Measurements from ENCODE around the gene RAB11FIP4.
"Not testable (repeated sequence)": the region's sequence is repeated elsewhere in the genome, so short reads cannot be mapped to it uniquely, and the experiment has no call there.

RAB11FIP4 gene

GRCh38 chr17:31374503-31374902, 17.0 kb upstream of the RAB11FIP4 start:
- Histone ChIP-seq H3K27me3 (ENCODE audit: insufficient read depth, poor library complexity, severe bottlenecking) (no peaks in the 10 kb centered on the region), H3K27ac (replicated peaks) (peak overlapping the region; percentile 69), H3K4me3 (replicated peaks; ENCODE audit: insufficient read depth, low read length) (no peak overlapping the region)
- no peak for DNase-seq (ENCODE audit: low read depth in 1 of 2, low spot score in 1 of 2)
- TF ChIP-seq, protein P1, sequence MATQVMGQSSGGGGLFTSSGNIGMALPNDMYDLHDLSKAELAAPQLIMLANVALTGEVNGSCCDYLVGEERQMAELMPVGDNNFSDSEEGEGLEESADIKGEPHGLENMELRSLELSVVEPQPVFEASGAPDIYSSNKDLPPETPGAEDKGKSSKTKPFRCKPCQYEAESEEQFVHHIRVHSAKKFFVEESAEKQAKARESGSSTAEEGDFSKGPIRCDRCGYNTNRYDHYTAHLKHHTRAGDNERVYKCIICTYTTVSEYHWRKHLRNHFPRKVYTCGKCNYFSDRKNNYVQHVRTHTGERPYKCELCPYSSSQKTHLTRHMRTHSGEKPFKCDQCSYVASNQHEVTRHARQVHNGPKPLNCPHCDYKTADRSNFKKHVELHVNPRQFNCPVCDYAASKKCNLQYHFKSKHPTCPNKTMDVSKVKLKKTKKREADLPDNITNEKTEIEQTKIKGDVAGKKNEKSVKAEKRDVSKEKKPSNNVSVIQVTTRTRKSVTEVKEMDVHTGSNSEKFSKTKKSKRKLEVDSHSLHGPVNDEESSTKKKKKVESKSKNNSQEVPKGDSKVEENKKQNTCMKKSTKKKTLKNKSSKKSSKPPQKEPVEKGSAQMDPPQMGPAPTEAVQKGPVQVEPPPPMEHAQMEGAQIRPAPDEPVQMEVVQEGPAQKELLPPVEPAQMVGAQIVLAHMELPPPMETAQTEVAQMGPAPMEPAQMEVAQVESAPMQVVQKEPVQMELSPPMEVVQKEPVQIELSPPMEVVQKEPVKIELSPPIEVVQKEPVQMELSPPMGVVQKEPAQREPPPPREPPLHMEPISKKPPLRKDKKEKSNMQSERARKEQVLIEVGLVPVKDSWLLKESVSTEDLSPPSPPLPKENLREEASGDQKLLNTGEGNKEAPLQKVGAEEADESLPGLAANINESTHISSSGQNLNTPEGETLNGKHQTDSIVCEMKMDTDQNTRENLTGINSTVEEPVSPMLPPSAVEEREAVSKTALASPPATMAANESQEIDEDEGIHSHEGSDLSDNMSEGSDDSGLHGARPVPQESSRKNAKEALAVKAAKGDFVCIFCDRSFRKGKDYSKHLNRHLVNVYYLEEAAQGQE (IDR thresholded peaks at IDR 0.05; ENCODE audit: insufficient replicate concordance, low read depth): no peak
- TF ChIP-seq GABPA (IDR thresholded peaks at IDR 0.05; ENCODE audit: low read depth) (no peak), POLR2AphosphoS5 (IDR thresholded peaks at IDR 0.05; ENCODE audit: low read depth) (no peak), SPI1 (IDR thresholded peaks at IDR 0.05; ENCODE audit: borderline replicate concordance, low read depth) (no peak)

DNA sequence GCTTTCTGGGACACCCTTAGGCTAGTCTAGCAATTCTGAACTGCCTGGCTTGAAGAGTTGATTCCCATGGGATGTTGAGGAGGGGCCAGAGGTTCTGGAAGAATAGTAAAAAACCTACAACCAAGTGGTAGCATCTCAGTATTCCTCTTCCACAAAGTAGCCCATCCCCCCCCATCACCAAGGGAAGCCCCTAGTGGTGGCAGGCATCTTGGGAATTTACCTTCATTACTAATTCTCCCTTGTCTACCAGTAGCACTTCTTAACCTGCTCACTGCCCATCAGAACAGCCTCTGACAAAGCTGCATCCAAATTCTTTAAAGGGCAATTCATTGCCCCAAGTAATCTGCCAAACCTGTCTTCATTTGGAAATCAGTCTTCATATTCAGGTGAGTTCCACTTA, 12.8 kb upstream of the RAB11FIP4 start:
- Histone ChIP-seq H3K27ac (replicated peaks) (no peak overlapping the region), H3K4me3 (replicated peaks; ENCODE audit: insufficient read depth, low read length) (no peak overlapping the region), H3K27me3 (ENCODE audit: insufficient read depth, poor library complexity, severe bottlenecking) (no peaks in the 10 kb centered on the region)
- no peak for DNase-seq (ENCODE audit: low read depth in 1 of 2, low spot score in 1 of 2)
- TF ChIP-seq POLR2AphosphoS5 (IDR thresholded peaks at IDR 0.05; ENCODE audit: low read depth): no peak
- TF ChIP-seq GABPA (IDR thresholded peaks at IDR 0.05; ENCODE audit: low read depth): no peak
- TF ChIP-seq, protein P1 (IDR thresholded peaks at IDR 0.05; ENCODE audit: insufficient replicate concordance, low read depth): no peak
- no peak for TF ChIP-seq SPI1 (IDR thresholded peaks at IDR 0.05; ENCODE audit: borderline replicate concordance, low read depth)

DNA sequence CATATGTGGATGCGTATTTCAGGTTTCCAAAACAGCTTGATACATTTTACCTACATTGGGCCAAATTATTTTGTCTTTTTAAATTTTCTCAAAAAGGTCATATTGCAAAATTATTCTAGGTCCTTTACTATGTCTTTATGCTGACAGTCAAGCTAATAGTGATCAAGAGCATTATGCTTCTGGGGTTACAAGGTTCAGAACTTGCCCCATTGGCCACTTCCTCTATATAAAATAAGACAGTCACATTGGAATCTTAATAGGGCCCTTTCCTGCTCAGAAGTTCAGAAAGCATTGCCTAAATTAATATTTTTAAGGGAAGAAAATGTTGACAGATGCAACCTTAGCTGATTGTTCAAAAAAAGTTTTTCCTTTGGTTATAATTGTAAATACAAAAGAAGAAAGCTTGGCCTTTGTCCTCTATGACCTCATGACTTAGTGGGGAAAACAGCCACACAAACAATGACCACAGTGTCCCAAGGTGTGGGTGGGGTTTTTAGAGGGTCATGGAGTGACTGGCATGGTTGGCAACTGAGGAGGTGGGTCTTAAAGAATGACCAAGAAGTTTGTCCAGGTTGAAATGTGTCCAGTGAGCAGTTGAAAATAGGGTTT, 11.8 kb upstream of the RAB11FIP4 start:
- DNase-seq (ENCODE audit: low read depth in 1 of 2, low spot score in 1 of 2): no peak
- H3K27ac ChIP-seq (replicated peaks): no peak overlapping the region
- H3K27me3 ChIP-seq (ENCODE audit: insufficient read depth, poor library complexity, severe bottlenecking): no peaks in the 10 kb centered on the region
- H3K4me3 ChIP-seq (replicated peaks; ENCODE audit: insufficient read depth, low read length): no peak overlapping the region
- 0 out of 2 replicates have a peak, but pooled peaks have one; percentile 7 for TF ChIP-seq SPI1 (IDR thresholded peaks at IDR 0.05; ENCODE audit: borderline replicate concordance, low read depth)
- TF ChIP-seq, protein P2, sequence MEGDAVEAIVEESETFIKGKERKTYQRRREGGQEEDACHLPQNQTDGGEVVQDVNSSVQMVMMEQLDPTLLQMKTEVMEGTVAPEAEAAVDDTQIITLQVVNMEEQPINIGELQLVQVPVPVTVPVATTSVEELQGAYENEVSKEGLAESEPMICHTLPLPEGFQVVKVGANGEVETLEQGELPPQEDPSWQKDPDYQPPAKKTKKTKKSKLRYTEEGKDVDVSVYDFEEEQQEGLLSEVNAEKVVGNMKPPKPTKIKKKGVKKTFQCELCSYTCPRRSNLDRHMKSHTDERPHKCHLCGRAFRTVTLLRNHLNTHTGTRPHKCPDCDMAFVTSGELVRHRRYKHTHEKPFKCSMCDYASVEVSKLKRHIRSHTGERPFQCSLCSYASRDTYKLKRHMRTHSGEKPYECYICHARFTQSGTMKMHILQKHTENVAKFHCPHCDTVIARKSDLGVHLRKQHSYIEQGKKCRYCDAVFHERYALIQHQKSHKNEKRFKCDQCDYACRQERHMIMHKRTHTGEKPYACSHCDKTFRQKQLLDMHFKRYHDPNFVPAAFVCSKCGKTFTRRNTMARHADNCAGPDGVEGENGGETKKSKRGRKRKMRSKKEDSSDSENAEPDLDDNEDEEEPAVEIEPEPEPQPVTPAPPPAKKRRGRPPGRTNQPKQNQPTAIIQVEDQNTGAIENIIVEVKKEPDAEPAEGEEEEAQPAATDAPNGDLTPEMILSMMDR (IDR thresholded peaks at IDR 0.05; ENCODE audit: insufficient read depth, low read length): no peak

GRCh38 chr17:31381165-31381668, 10.3 kb upstream of the RAB11FIP4 start:
- DNase-seq (ENCODE audit: low read depth in 1 of 2, low spot score in 1 of 2): no peak
- TF ChIP-seq SPI1 (IDR thresholded peaks at IDR 0.05; ENCODE audit: borderline replicate concordance, low read depth) (no peak), GABPA (IDR thresholded peaks at IDR 0.05; ENCODE audit: low read depth) (no peak), POLR2AphosphoS5 (IDR thresholded peaks at IDR 0.05; ENCODE audit: low read depth) (no peak)
- TF ChIP-seq, protein P1 (IDR thresholded peaks at IDR 0.05; ENCODE audit: insufficient replicate concordance, low read depth): no peak
- TF ChIP-seq, protein P2 (IDR thresholded peaks at IDR 0.05; ENCODE audit: insufficient read depth, low read length): no peak
- H3K27ac ChIP-seq (replicated peaks): no peak overlapping the region
- H3K27me3 ChIP-seq (ENCODE audit: insufficient read depth, poor library complexity, severe bottlenecking): no peaks in the 10 kb centered on the region
- H3K4me3 ChIP-seq (replicated peaks; ENCODE audit: insufficient read depth, low read length): no peak overlapping the region

DNA sequence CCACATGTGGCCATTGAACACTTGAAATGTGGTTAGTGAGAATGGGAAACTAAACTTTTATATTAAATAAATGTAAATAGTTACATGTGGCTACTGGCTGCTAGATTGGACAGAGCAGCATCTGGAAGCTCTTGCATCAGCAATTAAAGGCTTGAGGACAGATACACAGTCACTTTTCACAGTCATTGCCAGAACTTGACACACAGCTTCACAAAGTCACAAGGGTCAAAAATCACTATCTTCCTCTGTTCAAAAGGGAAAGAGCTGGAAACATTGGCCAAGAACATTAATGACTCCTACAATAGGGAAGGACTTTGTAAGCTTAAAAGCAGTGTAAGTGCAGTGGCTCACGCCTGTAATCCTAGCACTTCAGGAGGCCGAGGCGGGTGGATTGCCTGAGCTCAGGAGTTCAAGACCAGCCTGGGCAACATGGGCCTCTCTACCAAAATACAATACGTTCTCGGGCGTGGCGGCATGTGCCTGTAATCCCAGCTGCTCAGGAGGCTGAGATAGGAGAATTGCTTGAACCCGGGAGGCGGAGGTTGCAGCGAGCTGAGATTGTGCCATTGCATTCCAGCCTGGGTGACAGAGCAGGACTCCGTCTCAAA, 8.7 kb upstream of the RAB11FIP4 start:
- H3K27me3 ChIP-seq (ENCODE audit: insufficient read depth, poor library complexity, severe bottlenecking); H3K27ac ChIP-seq (replicated peaks); H3K4me3 ChIP-seq (replicated peaks; ENCODE audit: insufficient read depth, low read length); DNase-seq (ENCODE audit: low read depth in 1 of 2, low spot score in 1 of 2): not testable (repeated sequence)

- H3K27me3 ChIP-seq (ENCODE audit: insufficient read depth, poor library complexity, severe bottlenecking); H3K27ac ChIP-seq (replicated peaks); DNase-seq (ENCODE audit: low read depth in 1 of 2, low spot score in 1 of 2): not testable (repeated sequence)
Observed at GRCh38 chr17:31383488-31383887, 8.0 kb upstream of the RAB11FIP4 start.

More at GRCh38 chr17:31383488-31383887, 8.0 kb upstream of the RAB11FIP4 start:
- H3K4me3 ChIP-seq (replicated peaks; ENCODE audit: insufficient read depth, low read length): not testable (repeated sequence)
